Measurements from ENCODE around the gene ZFYVE19. TPM values are rescaled to one million over a fixed set of nuclear protein-coding genes. Genes with fewer than 3 reads are reported as not detected.

The ZFYVE19 gene
- total and polyA plus RNA-seq, 8 donors = 10.3 to 31.0 (median 23.5) TPM

GRCh38 chr15:40854161-40854560 is 47.3 kb downstream of the ZFYVE19 start:
- 68 to 83% (median 82%) methylated on average over 10 of the region's 10 CpGs for WGBS, 5 donors
- Histone ChIP-seq H3K9me3 (no peaks in the 10 kb centered on the region), H3K4me1 (peaks cover 10 to 20% (median 15%) of the 10 kb centered on the region in 4 donors), H3K27me3 (peaks cover 0 to 4% (median 0%) of the 10 kb centered on the region in 3 donors), H3K27ac (no peak overlapping the region), H3K4me3 (no peak overlapping the region), H3K36me3 (peaks cover 29 to 68% (median 54%) of the 10 kb centered on the region in 4 donors)
- no peak for DNase-seq
- TF ChIP-seq EP300 (IDR thresholded peaks at IDR 0.05) (no peak), POLR2AphosphoS5 (IDR thresholded peaks at IDR 0.05) (no peak), POLR2A (IDR thresholded peaks at IDR 0.05) (no peak), CTCF (IDR thresholded peaks at IDR 0.05) (no peak)
- intact Hi-C loops (cut with DNase I; ENCODE audit: low total_unique reads) = no loop called here

- WGBS, 5 donors = 82 to 87% (median 86%) methylated on average over 12 to 13 of the region's 13 CpGs
- Histone ChIP-seq H3K4me1 (peaks cover 10 to 25% (median 19%) of the 10 kb centered on the region in 4 donors), H3K4me3 (no peak overlapping the region), H3K27ac (no peak overlapping the region), H3K9me3 (no peaks in the 10 kb centered on the region), H3K27me3 (peaks cover 0 to 4% (median 0%) of the 10 kb centered on the region in 3 donors), H3K36me3 (peaks cover 29 to 60% (median 46%) of the 10 kb centered on the region in 4 donors)
- TF ChIP-seq POLR2AphosphoS5 (IDR thresholded peaks at IDR 0.05) (no peak), POLR2A (IDR thresholded peaks at IDR 0.05) (no peak), EP300 (IDR thresholded peaks at IDR 0.05) (no peak), CTCF (IDR thresholded peaks at IDR 0.05) (no peak)
- intact Hi-C loops (cut with DNase I; ENCODE audit: low total_unique reads) = no loop called here
- no peak for DNase-seq
Observed at GRCh38 chr15:40855706-40856234, 48.9 kb downstream of the ZFYVE19 start.

- peak overlapping the region in 3 of 5 donors; percentile 16 to 70 (median 25) for H3K27ac ChIP-seq
- DNase-seq = no peak
- intact Hi-C loops (cut with DNase I; ENCODE audit: low total_unique reads) = no loop called here
- TF ChIP-seq CTCF (IDR thresholded peaks at IDR 0.05) (no peak), POLR2A (IDR thresholded peaks at IDR 0.05) (no peak), EP300 (IDR thresholded peaks at IDR 0.05) (no peak), POLR2AphosphoS5 (IDR thresholded peaks at IDR 0.05) (no peak)
- no peak overlapping the region for H3K4me3 ChIP-seq
- H3K4me1 ChIP-seq = peaks cover 10 to 25% (median 19%) of the 10 kb centered on the region in 4 donors
- H3K9me3 ChIP-seq = no peaks in the 10 kb centered on the region
- H3K36me3 ChIP-seq = peaks cover 29 to 54% (median 46%) of the 10 kb centered on the region in 4 donors
- WGBS, 5 donors = 69 to 87% (median 75%) methylated on average over 7 to 8 of the region's 8 CpGs
- peaks cover 0 to 4% (median 0%) of the 10 kb centered on the region in 3 donors for H3K27me3 ChIP-seq
Observed at GRCh38 chr15:40856746-40857145, 49.9 kb downstream of the ZFYVE19 start.

GRCh38 chr15:40857601-40858341 is 50.9 kb downstream of the ZFYVE19 start:
- peak overlapping the region in 3 of 5 donors; percentile 16 to 70 (median 25) for H3K27ac ChIP-seq
- H3K4me3 ChIP-seq = no peak overlapping the region
- TF ChIP-seq POLR2AphosphoS5 (IDR thresholded peaks at IDR 0.05) (peak in 2 of 3 donors; percentile 30 to 83), CTCF (IDR thresholded peaks at IDR 0.05) (peak in 6 of 7 experiments; percentile 92 to 99 (median 94)), EP300 (IDR thresholded peaks at IDR 0.05) (no peak), POLR2A (IDR thresholded peaks at IDR 0.05) (no peak)
- peaks cover 0 to 4% (median 0%) of the 10 kb centered on the region in 3 donors for H3K27me3 ChIP-seq
- 25 to 33% (median 32%) methylated on average over 14 to 15 of the region's 15 CpGs for WGBS, 5 donors
- intact Hi-C loops (cut with DNase I; ENCODE audit: low total_unique reads) = no loop called here
- peaks cover 29 to 46% (median 43%) of the 10 kb centered on the region in 4 donors for H3K36me3 ChIP-seq
- peak; percentile 89 to 95 for DNase-seq
- H3K9me3 ChIP-seq = no peaks in the 10 kb centered on the region
- peaks cover 10 to 22% (median 18%) of the 10 kb centered on the region in 4 donors for H3K4me1 ChIP-seq
